SW480 (cell line): ENCODE data around the gene TRIM64C.
"Not testable (repeated sequence)": the region's sequence is repeated elsewhere in the genome, so short reads cannot be mapped to it uniquely, and the experiment has no call there.

Source experiments
- DNase-seq: peaks from one replicate; pipeline ENCODE4 v3.0.0-alpha.2; 2016; ENCODE audit warnings: low spot score

TRIM64C gene, protein sequence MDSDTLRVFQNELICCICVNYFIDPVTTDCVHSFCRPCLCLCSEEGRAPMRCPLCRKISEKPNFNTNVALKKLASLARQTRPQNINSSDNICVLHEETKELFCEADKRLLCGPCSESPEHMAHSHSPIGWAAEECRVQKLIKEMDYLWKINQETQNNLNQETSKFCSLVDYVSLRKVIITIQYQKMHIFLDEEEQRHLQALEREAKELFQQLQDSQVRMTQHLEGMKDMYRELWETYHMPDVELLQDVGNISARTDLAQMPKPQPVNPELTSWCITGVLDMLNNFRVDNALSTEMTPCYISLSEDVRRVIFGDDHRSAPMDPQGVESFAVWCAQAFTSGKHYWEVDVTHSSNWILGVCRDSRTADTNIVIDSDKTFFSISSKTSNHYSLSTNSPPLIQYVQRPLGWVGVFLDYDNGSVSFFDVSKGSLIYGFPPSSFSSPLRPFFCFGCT

DNA sequence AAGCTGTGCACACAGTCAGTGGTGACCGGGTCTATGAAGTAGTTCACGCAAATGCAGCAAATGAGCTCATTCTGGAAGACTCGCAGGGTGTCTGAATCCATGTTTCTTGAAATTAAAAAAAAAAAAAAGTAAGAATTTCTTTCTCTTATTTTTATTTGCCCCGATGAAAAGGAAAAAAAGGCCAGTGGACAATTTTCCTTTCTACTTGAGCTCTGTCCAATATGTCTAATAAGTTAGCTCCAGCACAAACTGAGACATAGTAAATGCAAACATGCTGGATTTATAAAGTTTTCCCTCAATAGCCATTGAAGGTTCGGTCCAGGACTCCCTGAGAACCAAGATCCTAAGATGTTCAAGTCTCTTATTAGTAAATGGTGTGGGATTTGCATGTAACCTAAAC is at the start of gene TRIM64C:
TSS of gene TRIM64C (minus strand) at position 101 of the 400 bp plus-strand sequence. CDS start at position 101, 0 bp downstream.
- not testable (repeated sequence) for DNase-seq

DNA sequence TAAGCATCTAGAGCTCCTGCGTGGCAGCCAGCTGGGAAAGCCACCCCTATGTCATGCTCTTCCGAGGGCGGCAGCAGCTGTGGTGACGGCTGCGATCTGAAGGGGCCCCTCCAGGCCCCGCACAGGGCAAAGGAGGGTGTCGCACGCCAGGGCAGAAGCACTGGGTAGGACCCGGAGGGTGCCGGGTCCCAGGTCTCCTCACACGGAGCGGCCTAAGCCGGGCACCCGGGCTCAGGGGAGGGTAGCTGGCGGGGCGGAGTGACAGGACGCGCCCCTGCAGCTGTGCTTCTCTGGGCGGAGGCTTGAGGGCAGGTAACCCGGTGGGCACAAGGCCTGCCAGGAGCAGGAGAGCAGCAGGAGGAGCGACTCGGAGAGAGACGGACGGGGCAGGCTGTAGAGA is 43.4 kb upstream of the TRIM64C start:
- not testable (repeated sequence) for DNase-seq

DNA sequence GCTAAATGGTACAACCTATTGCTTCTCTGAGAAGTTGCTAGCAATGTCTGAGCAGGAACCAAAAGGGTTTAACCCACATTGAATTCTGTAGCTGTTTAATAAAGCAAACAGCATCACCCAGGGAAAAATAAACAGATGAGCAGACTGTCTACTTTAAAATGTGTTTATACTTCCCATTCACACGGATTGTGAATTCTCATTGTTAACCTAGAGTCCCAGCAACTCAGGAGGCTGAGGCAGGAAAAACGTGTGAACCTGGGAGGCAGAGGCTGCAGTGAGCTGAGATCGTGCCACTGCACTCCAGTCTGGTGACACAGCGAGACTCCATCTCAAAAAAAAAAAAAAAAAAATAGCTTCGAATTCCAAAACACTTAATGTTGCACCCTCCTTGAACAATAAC is 11.0 kb upstream of the TRIM64C start:
- not testable (repeated sequence) for DNase-seq

DNA sequence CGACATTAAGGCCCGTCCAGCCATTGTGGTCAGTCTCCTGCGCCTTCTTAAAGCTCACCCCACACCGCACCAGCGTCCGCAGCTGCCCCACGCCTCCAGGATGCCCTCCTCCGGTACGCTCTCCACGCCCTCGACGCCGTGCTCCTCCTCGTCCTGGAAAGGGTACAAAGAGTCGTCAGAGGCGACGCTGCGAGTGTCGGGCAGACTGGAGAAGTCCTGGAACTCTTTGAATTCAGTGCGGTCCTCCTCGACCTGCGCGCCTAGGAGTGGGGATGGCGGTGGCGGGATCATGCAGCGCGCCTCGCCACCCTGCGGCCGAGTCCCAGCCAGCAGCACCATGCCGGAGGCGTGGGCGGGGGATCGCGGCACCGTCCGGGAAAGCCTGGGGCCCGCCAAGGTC is 9.1 kb downstream of the TRIM64C start:
- DNase-seq = not testable (repeated sequence)

DNA sequence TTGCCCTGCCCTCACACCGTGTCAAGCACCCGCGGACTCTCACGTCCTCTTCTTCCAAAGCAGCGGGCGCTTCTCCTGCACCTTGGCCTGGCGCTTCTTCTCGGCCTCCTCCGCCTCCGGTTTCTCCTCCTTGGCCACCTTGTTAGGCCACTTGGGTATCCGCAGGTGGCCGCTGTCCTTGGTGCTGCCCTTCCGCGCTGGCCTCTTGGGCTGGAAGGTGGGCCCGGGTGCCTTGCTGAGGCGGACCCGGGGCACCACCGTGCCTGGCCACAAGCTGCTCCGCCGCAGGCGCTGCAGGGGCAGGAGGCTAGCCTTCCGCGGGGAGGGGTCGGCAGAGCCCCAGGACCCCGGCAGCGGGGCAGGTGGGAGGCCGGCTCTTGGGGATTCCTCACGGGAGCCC is 10.7 kb downstream of the TRIM64C start:
- not testable (repeated sequence) for DNase-seq

- not testable (repeated sequence) for DNase-seq
These were observed 30.4 kb downstream of the TRIM64C start, which contains the start of gene TRIM49B for GRCh38 chr11:49028523-49028922. Gene TRIM49B (plus strand): TSS chr11:49028823. CDS start chr11:49031600, 2,777 bp downstream.
